HEK293T (cell line): ENCODE results near the gene BACH1.

Experiments
- CTCF ChIA-PET: fragments of 350-600 bp; formaldehyde crosslinking; extraction: SDS; loops from one replicate; lab custom pipeline; 2021; ENCODE audit warnings: antibody characterized with exemption, inconsistent platforms; lab: Yijun Ruan, JAX
- POLR2A ChIA-PET: fragments of 350-600 bp; formaldehyde crosslinking; extraction: SDS; loops from one replicate; lab custom pipeline; 2020; ENCODE audit warnings: antibody characterized with exemption, inconsistent platforms; lab: Yijun Ruan, JAX
- DNase-seq: peaks from one replicate; pipeline ENCODE4 v3.0.0; 2012; ENCODE audit warnings: mixed read lengths; ENCODE audit errors: extremely low spot score
- ARNT ChIP-seq: fragments of 450-650 bp; IDR thresholded peaks from 2 replicates; pipeline ENCODE4 v1.6.1; 2017; ENCODE audit warnings: mild to moderate bottlenecking
- BHLHE40 ChIP-seq: fragments of 450-650 bp; IDR thresholded peaks from 2 replicates; pipeline ENCODE4 v1.6.1; 2016; ENCODE audit warnings: mild to moderate bottlenecking, moderate library complexity, borderline replicate concordance
- CTBP1 ChIP-seq: fragments of 450-650 bp; IDR thresholded peaks from 2 replicates; pipeline ENCODE4 v1.6.1; 2016; ENCODE audit warnings: borderline replicate concordance
- ELF4 ChIP-seq: fragments of 450-650 bp; IDR thresholded peaks from 2 replicates; pipeline ENCODE4 v1.6.1; 2017; ENCODE audit warnings: antibody characterized with exemption
- FOXK2 ChIP-seq: fragments of 450-650 bp; IDR thresholded peaks from 2 replicates; pipeline ENCODE4 v1.6.1; 2016; ENCODE audit warnings: mild to moderate bottlenecking
- FOXM1 ChIP-seq: fragments of 450-650 bp; IDR thresholded peaks from 2 replicates; pipeline ENCODE4 v1.6.1; 2017; ENCODE audit warnings: mild to moderate bottlenecking, borderline replicate concordance
- HDGF ChIP-seq: fragments of 450-650 bp; IDR thresholded peaks from 2 replicates; pipeline ENCODE4 v1.6.1; 2017; ENCODE audit warnings: antibody characterized with exemption, borderline replicate concordance
- L3MBTL2 ChIP-seq: fragments of 450-650 bp; conservative IDR thresholded peaks from 2 replicates; pipeline ENCODE4 v1.6.1; 2016; ENCODE audit warnings: mild to moderate bottlenecking
- NFRKB ChIP-seq: fragments of 450-650 bp; IDR thresholded peaks from 2 replicates; pipeline ENCODE4 v1.6.1; 2016; ENCODE audit warnings: mild to moderate bottlenecking, moderate library complexity
- SP1 ChIP-seq: fragments of 450-650 bp; IDR thresholded peaks from 2 replicates; pipeline ENCODE4 v1.6.1; 2017
- SUZ12 ChIP-seq: fragments of 450-650 bp; IDR thresholded peaks from 2 replicates; pipeline ENCODE4 v1.6.1; 2016; ENCODE audit warnings: mild to moderate bottlenecking
- TARDBP ChIP-seq: fragments of 450-650 bp; IDR thresholded peaks from 2 replicates; pipeline ENCODE4 v1.6.1; 2016
- ZNF384 ChIP-seq: fragments of 450-650 bp; IDR thresholded peaks from 2 replicates; pipeline ENCODE4 v1.6.1; 2016

Gene BACH1

GRCh38 chr21:29389136-29389535 is 90.4 kb downstream of the BACH1 start:
- no peak for TF ChIP-seq ZNF384
- CTCF ChIA-PET: no interaction called here
- POLR2A ChIA-PET: no interaction called here
- no peak for DNase-seq

GRCh38 chr21:29390778-29391177 is 92.1 kb downstream of the BACH1 start:
- DNase-seq: no peak
- TF ChIP-seq TARDBP (no peak), HDGF (no peak), ELF4 (no peak), NFRKB (no peak), ARNT (no peak), BHLHE40 (no peak), ZNF384 (no peak), FOXK2 (no peak), SP1 (no peak), SUZ12 (no peak), L3MBTL2 (no peak), CTBP1 (no peak)
- CTCF ChIA-PET: no interaction called here
- POLR2A ChIA-PET: no interaction called here

- ChIA-PET CTCF (interaction anchor here (0.6 kb wide), 1 partner anchor 995 kb away, joined by 3 read pairs; no protein-coding TSS in a partner anchor), POLR2A (no interaction called here)
- no peak for DNase-seq
- TF ChIP-seq SP1: no peak
- no peak for TF ChIP-seq FOXM1
- no peak for TF ChIP-seq SUZ12
- TF ChIP-seq CTBP1: no peak
Observed at GRCh38 chr21:29394051-29394450, 95.3 kb downstream of the BACH1 start.
